HEK293T (cell line): ENCODE results near the gene KLHL6.
"Not testable (repeated sequence)": the region's sequence is repeated elsewhere in the genome, so short reads cannot be mapped to it uniquely, and the experiment has no call there.

Experiments used
- CTCF ChIA-PET: fragments of 350-600 bp; formaldehyde crosslinking; extraction: SDS; loops from one replicate; lab custom pipeline; 2021; ENCODE audit warnings: antibody characterized with exemption, inconsistent platforms; lab: Yijun Ruan, JAX
- POLR2A ChIA-PET: fragments of 350-600 bp; formaldehyde crosslinking; extraction: SDS; loops from one replicate; lab custom pipeline; 2020; ENCODE audit warnings: antibody characterized with exemption, inconsistent platforms; lab: Yijun Ruan, JAX
- DNase-seq: peaks from one replicate; pipeline ENCODE4 v3.0.0; 2012; ENCODE audit warnings: mixed read lengths; ENCODE audit errors: extremely low spot score
- ARNT ChIP-seq: fragments of 450-650 bp; IDR thresholded peaks from 2 replicates; pipeline ENCODE4 v1.6.1; 2017; ENCODE audit warnings: mild to moderate bottlenecking
- BHLHE40 ChIP-seq: fragments of 450-650 bp; IDR thresholded peaks from 2 replicates; pipeline ENCODE4 v1.6.1; 2016; ENCODE audit warnings: mild to moderate bottlenecking, moderate library complexity, borderline replicate concordance
- CTBP1 ChIP-seq: fragments of 450-650 bp; IDR thresholded peaks from 2 replicates; pipeline ENCODE4 v1.6.1; 2016; ENCODE audit warnings: borderline replicate concordance
- ELF4 ChIP-seq: fragments of 450-650 bp; IDR thresholded peaks from 2 replicates; pipeline ENCODE4 v1.6.1; 2017; ENCODE audit warnings: antibody characterized with exemption
- FOXA1 ChIP-seq: fragments of 450-650 bp; IDR thresholded peaks from 2 replicates; pipeline ENCODE4 v1.6.1; 2016; ENCODE audit warnings: mild to moderate bottlenecking
- FOXK2 ChIP-seq: fragments of 450-650 bp; IDR thresholded peaks from 2 replicates; pipeline ENCODE4 v1.6.1; 2016; ENCODE audit warnings: mild to moderate bottlenecking
- FOXM1 ChIP-seq: fragments of 450-650 bp; IDR thresholded peaks from 2 replicates; pipeline ENCODE4 v1.6.1; 2017; ENCODE audit warnings: mild to moderate bottlenecking, borderline replicate concordance
- HDGF ChIP-seq: fragments of 450-650 bp; IDR thresholded peaks from 2 replicates; pipeline ENCODE4 v1.6.1; 2017; ENCODE audit warnings: antibody characterized with exemption, borderline replicate concordance
- L3MBTL2 ChIP-seq: fragments of 450-650 bp; conservative IDR thresholded peaks from 2 replicates; pipeline ENCODE4 v1.6.1; 2016; ENCODE audit warnings: mild to moderate bottlenecking
- LEF1 ChIP-seq: fragments of 450-650 bp; IDR thresholded peaks from 2 replicates; pipeline ENCODE4 v1.6.1; 2017; ENCODE audit warnings: mild to moderate bottlenecking, borderline replicate concordance
- NFRKB ChIP-seq: fragments of 450-650 bp; IDR thresholded peaks from 2 replicates; pipeline ENCODE4 v1.6.1; 2016; ENCODE audit warnings: mild to moderate bottlenecking, moderate library complexity
- SP1 ChIP-seq: fragments of 450-650 bp; IDR thresholded peaks from 2 replicates; pipeline ENCODE4 v1.6.1; 2017
- SUZ12 ChIP-seq: fragments of 450-650 bp; IDR thresholded peaks from 2 replicates; pipeline ENCODE4 v1.6.1; 2016; ENCODE audit warnings: mild to moderate bottlenecking
- TARDBP ChIP-seq: fragments of 450-650 bp; IDR thresholded peaks from 2 replicates; pipeline ENCODE4 v1.6.1; 2016
- ZNF384 ChIP-seq: fragments of 450-650 bp; IDR thresholded peaks from 2 replicates; pipeline ENCODE4 v1.6.1; 2016
- TF ChIP-seq, protein P1 (sequence below): fragments of 450-650 bp; IDR thresholded peaks from 2 replicates; pipeline ENCODE4 v1.6.1; 2016

The KLHL6 gene

GRCh38 chr3:183447206-183448001, 108.1 kb downstream of the KLHL6 start:
- TF ChIP-seq L3MBTL2 = peak; percentile 39; the same call in 1 of the 2 replicates
- TF ChIP-seq FOXM1 = no peak
- POLR2A ChIA-PET = interaction anchor here (0.7 to 1.0 kb wide), 2 partner anchors 11 to 16 kb away, joined by 3 to 7 read pairs; no protein-coding TSS in a partner anchor
- peak; percentile 81 for DNase-seq
- CTCF ChIA-PET = no interaction called here

DNA sequence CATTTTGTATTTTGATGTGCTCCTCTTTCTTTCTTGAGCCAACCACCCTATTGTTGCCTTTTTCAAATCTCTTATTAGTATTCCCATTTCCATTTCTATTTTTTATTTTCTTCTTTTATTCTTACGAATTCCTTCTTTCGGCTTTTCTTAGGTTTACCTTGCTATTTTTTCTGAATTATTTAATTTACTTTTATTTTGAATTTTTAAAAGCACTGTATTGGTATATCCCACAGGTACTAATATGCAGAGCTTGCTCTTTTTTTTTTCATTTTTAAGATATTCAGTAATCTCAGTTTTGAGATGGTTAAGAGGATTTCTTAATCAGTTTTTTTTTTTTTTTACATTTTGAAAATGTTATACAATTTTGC, 108.7 kb downstream of the KLHL6 start:
- no peak for DNase-seq
- ChIA-PET CTCF (no interaction called here), POLR2A (interaction anchor here (0.7 kb wide), 1 partner anchor 15 kb away, joined by 3 read pairs; no protein-coding TSS in a partner anchor)
- TF ChIP-seq, protein P1, sequence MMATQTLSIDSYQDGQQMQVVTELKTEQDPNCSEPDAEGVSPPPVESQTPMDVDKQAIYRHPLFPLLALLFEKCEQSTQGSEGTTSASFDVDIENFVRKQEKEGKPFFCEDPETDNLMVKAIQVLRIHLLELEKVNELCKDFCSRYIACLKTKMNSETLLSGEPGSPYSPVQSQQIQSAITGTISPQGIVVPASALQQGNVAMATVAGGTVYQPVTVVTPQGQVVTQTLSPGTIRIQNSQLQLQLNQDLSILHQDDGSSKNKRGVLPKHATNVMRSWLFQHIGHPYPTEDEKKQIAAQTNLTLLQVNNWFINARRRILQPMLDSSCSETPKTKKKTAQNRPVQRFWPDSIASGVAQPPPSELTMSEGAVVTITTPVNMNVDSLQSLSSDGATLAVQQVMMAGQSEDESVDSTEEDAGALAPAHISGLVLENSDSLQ = no peak
- TF ChIP-seq BHLHE40 (no peak), ARNT (no peak), ZNF384 (no peak), CTBP1 (no peak), FOXK2 (no peak), L3MBTL2 (no peak), FOXM1 (no peak), TARDBP (no peak), ELF4 (no peak), SUZ12 (no peak), HDGF (no peak), NFRKB (no peak), SP1 (no peak), FOXA1 (no peak), LEF1 (no peak)

GRCh38 chr3:183444748-183445147, 110.8 kb downstream of the KLHL6 start:
- no peak for DNase-seq
- no peak for TF ChIP-seq L3MBTL2
- TF ChIP-seq ZNF384 = no peak
- no peak for TF ChIP-seq LEF1
- TF ChIP-seq TARDBP = no peak
- TF ChIP-seq SP1 = no peak
- TF ChIP-seq CTBP1 = no peak
- no peak for TF ChIP-seq BHLHE40
- TF ChIP-seq FOXA1 = no peak
- TF ChIP-seq ELF4 = no peak
- TF ChIP-seq SUZ12 = no peak
- TF ChIP-seq NFRKB = no peak
- POLR2A ChIA-PET = no interaction called here
- CTCF ChIA-PET = no interaction called here

- CTCF ChIA-PET = no interaction called here
- TF ChIP-seq ARNT = no peak
- no peak for TF ChIP-seq NFRKB
- no peak for TF ChIP-seq L3MBTL2
- TF ChIP-seq SP1 = no peak
- no peak for TF ChIP-seq CTBP1
- TF ChIP-seq HDGF = no peak
- no peak for TF ChIP-seq FOXM1
- TF ChIP-seq LEF1 = no peak
- no peak for TF ChIP-seq BHLHE40
- TF ChIP-seq, protein P1 = no peak
- no peak for TF ChIP-seq SUZ12
- TF ChIP-seq ELF4 = no peak
- TF ChIP-seq ZNF384 = no peak
- TF ChIP-seq FOXK2 = no peak
- TF ChIP-seq TARDBP = no peak
- TF ChIP-seq FOXA1 = no peak
- POLR2A ChIA-PET = no interaction called here
- no peak for DNase-seq
Measured at GRCh38 chr3:183443395-183444385, 111.8 kb downstream of the KLHL6 start.

GRCh38 chr3:183442994-183443393, 112.5 kb downstream of the KLHL6 start:
- CTCF ChIA-PET = no interaction called here
- DNase-seq = no peak
- POLR2A ChIA-PET = no interaction called here
- TF ChIP-seq ARNT (no peak), TARDBP (no peak), ZNF384 (no peak), L3MBTL2 (no peak), NFRKB (no peak), BHLHE40 (no peak), SUZ12 (no peak), FOXA1 (no peak), HDGF (no peak), CTBP1 (no peak), FOXK2 (no peak), LEF1 (no peak), ELF4 (no peak)
- TF ChIP-seq, protein P1 = no peak

DNA sequence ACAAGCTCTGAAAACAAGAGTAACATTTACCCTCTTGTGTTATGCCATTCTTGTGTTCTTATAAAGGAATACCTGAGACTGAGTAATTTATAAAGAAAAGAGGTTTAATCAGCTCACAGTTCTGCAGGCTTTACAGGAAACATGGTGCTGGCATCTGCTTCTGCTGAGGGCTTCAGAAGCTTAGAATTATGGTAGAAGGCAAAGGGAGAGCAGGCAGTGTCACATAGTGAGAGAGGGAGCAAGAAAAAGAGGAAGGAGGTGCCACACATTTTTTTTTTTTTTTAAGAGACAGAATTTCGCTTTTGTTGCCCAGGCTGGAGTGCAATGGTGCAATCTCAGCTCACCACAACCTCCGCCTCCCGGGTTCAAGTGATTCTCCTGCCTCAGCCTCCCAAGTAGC, 115.0 kb downstream of the KLHL6 start:
- POLR2A ChIA-PET, DNase-seq, CTCF ChIA-PET: not testable (repeated sequence)
